GM21390 (cell line): ENCODE measurements around the gene CCDC198.

Experiments used
- ATAC-seq: cut with Tn5 transposase; IDR thresholded peaks from one replicate; pipeline ENCODE4 v1.9.1; 2021; ENCODE audit not compliant: unreplicated experiment

CCDC198 gene

DNA sequence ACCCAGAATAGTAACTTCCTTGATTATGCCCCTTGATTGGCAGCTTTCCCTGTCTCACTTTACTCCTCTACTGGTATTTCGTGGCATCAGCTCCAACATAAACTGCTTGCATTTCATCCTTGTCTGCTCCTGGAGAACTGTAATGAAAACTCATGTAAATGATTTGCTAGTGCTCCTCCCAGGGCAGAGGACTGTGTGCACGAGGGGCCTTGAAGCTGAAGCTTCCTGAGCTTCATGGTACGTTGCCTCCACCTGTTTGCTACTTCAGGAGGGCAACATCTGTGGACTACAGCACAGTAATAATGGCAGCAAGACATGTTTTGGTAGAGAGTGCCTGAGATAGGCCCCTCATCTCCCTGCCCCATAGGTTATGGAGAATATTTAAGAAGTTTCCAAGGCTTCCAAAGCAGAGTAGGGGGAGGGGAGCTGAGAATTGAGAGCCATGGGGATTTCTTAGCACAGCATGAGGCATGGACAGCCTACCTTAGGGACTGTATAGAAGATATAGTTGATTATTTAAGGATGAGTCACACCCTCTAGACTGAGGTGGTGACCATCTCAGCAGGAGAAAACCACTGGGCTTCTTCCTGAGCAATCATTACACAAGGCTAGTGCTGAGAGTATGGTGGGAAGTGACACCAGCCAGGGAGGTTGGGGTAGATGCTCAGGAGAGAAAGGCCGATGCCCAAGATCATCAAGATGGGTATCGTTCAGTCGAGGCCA is 29.5 kb downstream of the CCDC198 start:
- ATAC-seq, result peak; percentile 88

DNA sequence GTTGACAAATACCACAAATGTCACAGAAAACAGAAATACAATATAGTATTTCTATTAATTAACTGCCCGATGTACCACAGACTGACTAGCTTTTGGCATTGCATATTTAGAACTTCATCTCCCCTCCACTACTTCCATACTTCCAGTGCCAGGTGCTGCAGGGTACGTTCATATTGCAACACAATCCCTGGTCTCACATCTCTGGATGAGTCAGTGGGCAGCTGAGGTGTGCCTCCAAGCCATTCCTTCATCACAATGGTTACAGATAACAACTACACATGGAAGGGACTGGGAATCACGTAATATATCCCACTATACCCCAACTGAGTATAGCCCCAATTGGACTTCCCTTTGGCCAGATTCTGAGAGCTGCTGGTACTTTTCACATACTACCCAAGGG is 31.1 kb downstream of the CCDC198 start:
- ATAC-seq, result no peak

DNA sequence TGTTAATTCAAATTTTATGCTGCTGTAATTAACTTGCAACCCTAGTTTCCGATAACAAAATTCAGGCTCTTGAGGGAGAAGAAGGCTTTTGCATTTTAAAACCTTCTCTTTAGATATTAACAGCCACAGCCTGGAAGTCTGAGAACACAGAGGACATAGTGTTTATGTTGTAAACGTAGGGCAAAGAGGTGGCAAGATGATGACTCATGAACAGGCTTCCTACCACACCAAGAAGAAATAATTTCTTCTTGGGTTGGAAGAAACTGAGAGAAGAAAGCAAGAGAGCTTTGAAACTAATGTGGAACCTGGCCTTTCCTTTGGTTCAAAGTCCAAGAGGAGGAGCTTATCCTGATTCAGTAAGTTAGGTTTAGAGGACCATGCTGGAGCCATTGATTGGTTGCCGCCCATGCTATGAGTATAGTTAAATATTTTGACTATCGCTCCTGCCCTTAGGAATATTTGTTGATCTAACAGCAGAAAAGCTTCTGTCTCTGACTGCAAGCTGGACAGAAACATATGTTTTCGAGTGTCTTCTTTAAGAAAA is 31.8 kb downstream of the CCDC198 start:
- ATAC-seq, result no peak

DNA sequence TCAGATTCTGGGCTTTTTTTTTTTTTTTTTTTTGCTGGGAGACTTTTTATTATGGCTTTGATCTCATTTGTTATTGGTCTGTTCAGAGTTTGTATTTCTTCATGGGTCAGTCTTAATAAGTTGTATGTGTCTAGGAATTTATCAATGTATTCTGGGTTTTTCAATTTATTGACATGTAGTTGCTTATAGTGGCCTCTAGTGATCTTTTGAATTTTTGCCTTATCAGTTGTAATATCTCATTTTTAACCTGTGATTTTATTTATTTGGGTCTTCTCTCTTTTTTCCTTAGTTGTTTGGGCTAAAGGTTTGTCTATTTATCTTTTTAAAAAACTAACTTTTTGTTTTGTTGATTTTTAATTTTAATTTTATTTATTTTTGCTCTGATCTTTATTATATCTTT is 57.7 kb downstream of the CCDC198 start:
- ATAC-seq, result no peak

DNA sequence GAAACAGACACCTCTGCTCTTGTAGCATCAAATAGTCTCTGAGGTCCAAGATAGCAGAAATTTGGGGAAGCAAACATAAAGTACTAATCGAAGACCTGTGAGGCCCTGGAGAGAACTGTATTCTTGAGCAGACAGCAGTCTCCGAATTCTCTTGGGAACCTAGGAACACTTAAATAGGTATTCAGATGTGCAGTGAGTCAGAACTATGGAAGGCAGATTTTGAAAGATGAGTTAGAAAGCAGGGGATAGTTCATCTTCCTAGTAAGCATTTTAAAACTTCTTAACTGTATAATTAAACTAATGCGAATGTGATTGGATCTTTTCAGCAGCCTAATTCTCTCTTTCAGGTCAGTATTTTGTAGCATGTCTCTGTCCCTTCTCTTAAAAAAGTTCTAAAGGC is 72.7 kb downstream of the CCDC198 start:
- no peak for ATAC-seq

DNA sequence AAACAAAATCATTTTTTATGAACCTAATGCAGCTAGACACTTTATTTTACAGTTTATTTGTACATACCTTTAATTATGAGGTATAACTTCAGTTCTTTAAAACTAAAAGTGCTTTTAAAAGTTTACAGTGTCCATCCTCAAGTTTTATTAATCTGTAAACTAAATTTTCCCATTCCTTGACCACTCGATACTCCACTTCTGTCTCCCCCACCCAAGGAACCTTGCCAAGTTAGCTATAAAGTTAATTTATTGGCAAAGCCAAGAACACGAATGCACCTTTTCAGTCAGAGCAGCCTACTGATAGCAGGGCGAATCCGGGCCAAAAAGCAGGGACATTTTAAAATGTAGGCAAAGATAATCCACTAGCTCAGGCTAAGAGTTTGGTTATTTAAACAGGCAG is 73.6 kb downstream of the CCDC198 start:
- no peak for ATAC-seq
